ENCODE data around the gene FCER2.

Gene FCER2

GRCh38 chr19:7733376-7733775 is 31.4 kb upstream of the FCER2 start:
- Histone ChIP-seq H3K27ac (no peak overlapping the region), H3K4me3 (no peak overlapping the region)
- DNase-seq (ENCODE audit: low spot score): no peak
- no peak for TF ChIP-seq CTCF (IDR thresholded peaks at IDR 0.05)

- Histone ChIP-seq H3K4me3 (no peak within 1 kb of the TSS), H3K27ac (no peak within 1 kb of the TSS)
- no peak for DNase-seq (ENCODE audit: low spot score)
- TF ChIP-seq CTCF (IDR thresholded peaks at IDR 0.05): no peak
Measured at GRCh38 chr19:7732045-7732444, 30.1 kb upstream of the FCER2 start, which contains the start of gene CLEC4G. Gene CLEC4G, minus strand, starts transcription at chr19:7732110. Its CDS starts 8 bp downstream, at chr19:7732102.

- no peak for DNase-seq (ENCODE audit: low spot score)
- TF ChIP-seq CTCF (IDR thresholded peaks at IDR 0.05): no peak
- Histone ChIP-seq H3K27ac (no peak overlapping the region), H3K4me3 (no peak overlapping the region)
Measured at GRCh38 chr19:7731615-7732014, 29.7 kb upstream of the FCER2 start.

- TF ChIP-seq CTCF (IDR thresholded peaks at IDR 0.05): no peak
- no peak for DNase-seq (ENCODE audit: low spot score)
- H3K27ac ChIP-seq: no peak overlapping the region
- H3K4me3 ChIP-seq: no peak overlapping the region
Measured at GRCh38 chr19:7731218-7731595, 29.3 kb upstream of the FCER2 start.

- no peak for TF ChIP-seq CTCF (IDR thresholded peaks at IDR 0.05)
- no peak overlapping the region for H3K27ac ChIP-seq
- DNase-seq (ENCODE audit: low spot score): no peak
- peak overlapping the region; percentile 40 for H3K4me3 ChIP-seq
Measured at GRCh38 chr19:7730286-7731217, 28.6 kb upstream of the FCER2 start.

- Histone ChIP-seq H3K4me3 (peak overlapping the region; percentile 40), H3K27ac (no peak overlapping the region)
- no peak for TF ChIP-seq CTCF (IDR thresholded peaks at IDR 0.05)
- DNase-seq (ENCODE audit: low spot score): no peak
Measured at GRCh38 chr19:7729831-7730285, 27.9 kb upstream of the FCER2 start.

GRCh38 chr19:7729211-7729610 is 27.3 kb upstream of the FCER2 start:
- Histone ChIP-seq H3K27ac (no peak overlapping the region), H3K4me3 (no peak overlapping the region)
- TF ChIP-seq CTCF (IDR thresholded peaks at IDR 0.05): no peak
- DNase-seq (ENCODE audit: low spot score): no peak
